ENCODE data around the gene CLDN24. TPM values are rescaled to one million over a fixed set of nuclear protein-coding genes. Genes with fewer than 3 reads are reported as not detected.

Gene CLDN24
- total RNA-seq, 1 experiment from 2014 or later = not detected

- Histone ChIP-seq H3K56ac (ENCODE audit: insufficient read length, low read depth, low read length) (no peak overlapping the region), H2BK15ac (ENCODE audit: low read depth, low read length) (no peak overlapping the region)
Measured at GRCh38 chr4:183330841-183331240, 8.6 kb upstream of the CLDN24 start.

More at GRCh38 chr4:183330841-183331240, 8.6 kb upstream of the CLDN24 start:
- Histone ChIP-seq H3K4ac (ENCODE audit: low read depth, low read length) (no peak overlapping the region), H4K8ac (replicated peaks; ENCODE audit: insufficient read length, low read depth, low read length) (no peak overlapping the region), H2BK120ac (ENCODE audit: low read depth, low read length, poor library complexity, severe bottlenecking) (no peak overlapping the region), H4K20me1 (ENCODE audit: control insufficient read depth, insufficient read depth, insufficient read length) (no peaks in the 10 kb centered on the region), H3T11ph (ENCODE audit: low read length) (no peak overlapping the region), H2AFZ (ENCODE audit: low read length) (no peak overlapping the region), H2BK12ac (ENCODE audit: insufficient read length, low read depth, low read length) (no peak overlapping the region), H3K79me1 (ENCODE audit: insufficient read depth, low read depth, low read length, poor library complexity, severe bottlenecking) (no peaks in the 10 kb centered on the region), H3K9me3 (ENCODE audit: control insufficient read depth, low read depth, low read length) (no peaks in the 10 kb centered on the region), H3K4me2 (ENCODE audit: insufficient read depth, insufficient read length, low read length) (no peak overlapping the region), H3K27me3 (ENCODE audit: insufficient read depth, low read length) (no peaks in the 10 kb centered on the region), H2BK20ac (ENCODE audit: low read depth, low read length, poor library complexity, severe bottlenecking) (no peak overlapping the region), H3K9ac (ENCODE audit: extremely low read depth, insufficient read length, low read length) (no peak overlapping the region), H3K23me2 (ENCODE audit: insufficient read length, low read depth, low read length, poor library complexity, severe bottlenecking) (no peaks in the 10 kb centered on the region), H4K91ac (ENCODE audit: insufficient read length, low read depth, low read length) (no peak overlapping the region), H3K14ac (ENCODE audit: insufficient read depth, low read length) (no peak overlapping the region), H3K27ac (ENCODE audit: insufficient read length, low read depth, low read length) (no peak overlapping the region), H3K4me1 (ENCODE audit: insufficient read depth, low read length) (no peaks in the 10 kb centered on the region), H2BK5ac (ENCODE audit: insufficient read length, low read length) (no peak overlapping the region), H3K23ac (ENCODE audit: insufficient read length, low read depth, low read length) (no peak overlapping the region), H4K5ac (ENCODE audit: insufficient read length, low read depth, low read length) (no peak overlapping the region), H3K18ac (ENCODE audit: insufficient read length, low read depth, low read length) (no peak overlapping the region), H2AK5ac (ENCODE audit: insufficient read length, low read length) (no peak overlapping the region), H3K79me2 (ENCODE audit: insufficient read depth, low read length) (no peaks in the 10 kb centered on the region)
- peaks cover 3% of the 10 kb centered on the region for H3K27me3 Mint-ChIP-seq (ENCODE audit: low read depth)
- H3K4me1 Mint-ChIP-seq = peaks cover 0 to 4% of the 10 kb centered on the region in 2 experiments; a peak in 1 of 4 replicates
- peaks cover 7 to 17% (median 10%) of the 10 kb centered on the region in 3 experiments for H3K36me3 Mint-ChIP-seq (ENCODE audit: insufficient read depth in 1 of 3, low read depth in 3 of 3)
- TF ChIP-seq CTCF (conservative IDR thresholded peaks at IDR 0.05) = no peak
- no peak for DNase-seq
- peaks cover 12 to 19% of the 10 kb centered on the region in 2 experiments for H3K9me3 Mint-ChIP-seq
- H3K4me3 Mint-ChIP-seq = no peak overlapping the region
- no CpG with 5 or more reads among the region's 2 CpGs for WGBS (ENCODE audit: extremely low coverage, insufficient read length, low lambda C conversion rate)
- H3K27ac Mint-ChIP-seq = no peak overlapping the region
